AG04450 (cell line): ENCODE data around the gene SCFD2. TPM values are rescaled to one million over a fixed set of nuclear protein-coding genes. Genes with fewer than 3 reads are reported as not detected.
"Not testable (repeated sequence)": the region's sequence is repeated elsewhere in the genome, so short reads cannot be mapped to it uniquely, and the experiment has no call there.

Source experiments
- CTCF ChIA-PET: fragments of 300-600, 350-600 bp; formaldehyde crosslinking; extraction: SDS; loops from one replicate; lab custom pipeline; 2022; ENCODE audit warnings: antibody characterized with exemption, inconsistent platforms; lab: Charles Lee
- POLR2A ChIA-PET: fragments of 350-600 bp; formaldehyde crosslinking; extraction: SDS; loops from one replicate; lab custom pipeline; 2021; ENCODE audit warnings: antibody characterized with exemption, inconsistent platforms; lab: Yijun Ruan, JAX
- DNase-seq: peaks from one replicate; pipeline ENCODE4 v3.0.0-alpha.2; 2011; ENCODE audit warnings: low read depth, low spot score
- H3K27ac ChIP-seq: one replicate; pipeline ENCODE4 v1.5.1; 2012; ENCODE audit warnings: low read depth, low read length, control low read depth
- H3K27me3 ChIP-seq: one replicate; pipeline ENCODE4 v1.6.0; 2012; ENCODE audit warnings: low read length; ENCODE audit not compliant: control insufficient read depth, insufficient read depth
- H3K4me3 ChIP-seq: 2 replicates; pipeline ENCODE4 v1.5.1; 2011; ENCODE audit warnings: mild to moderate bottlenecking, low read depth, low read length, control low read depth
- H3K9me3 ChIP-seq: 2 replicates; pipeline ENCODE4 v1.5.1; 2012; ENCODE audit warnings: low read length; ENCODE audit not compliant: control insufficient read depth, insufficient read depth
- CTCF ChIP-seq: IDR thresholded peaks from 2 replicates; pipeline ENCODE4 v1.5.1; 2011; ENCODE audit warnings: low read depth, low read length, control low read depth, inconsistent platforms
- polyA plus RNA-seq: library from polyadenylated mRNA; depleted of rRNA; stranded (reverse); fragments of >200 nt; gene quantifications from 2 replicates; pipeline ENCODE4 v1.2.3, GENCODE V29; 2011

The SCFD2 gene
- polyA plus RNA-seq, 1 experiment = 16.4 TPM

- no peak overlapping the region for H3K4me3 ChIP-seq
- no peaks in the 10 kb centered on the region; the same call in 1 of the 2 replicates for H3K9me3 ChIP-seq
- no peak overlapping the region for H3K27ac ChIP-seq
- DNase-seq = no peak
- H3K27me3 ChIP-seq = no peaks in the 10 kb centered on the region
- no peak for TF ChIP-seq CTCF
- CTCF ChIA-PET = no interaction called here
- POLR2A ChIA-PET = no interaction called here
These were observed 224.6 kb downstream of the SCFD2 start for GRCh38 chr4:53141308-53141707.

- H3K9me3 ChIP-seq, H3K27ac ChIP-seq, H3K4me3 ChIP-seq, CTCF ChIA-PET, POLR2A ChIA-PET, DNase-seq, H3K27me3 ChIP-seq: not testable (repeated sequence)
These were observed 226.6 kb downstream of the SCFD2 start for GRCh38 chr4:53139256-53139655.

GRCh38 chr4:53137468-53137867, 228.4 kb downstream of the SCFD2 start:
- Histone ChIP-seq H3K27ac (no peak overlapping the region), H3K4me3 (no peak overlapping the region), H3K27me3 (no peaks in the 10 kb centered on the region), H3K9me3 (no peaks in the 10 kb centered on the region; the same call in 1 of the 2 replicates)
- ChIA-PET CTCF (no interaction called here), POLR2A (no interaction called here)
- DNase-seq = no peak
- TF ChIP-seq CTCF = no peak

GRCh38 chr4:53136954-53137353, 228.9 kb downstream of the SCFD2 start:
- ChIA-PET CTCF (no interaction called here), POLR2A (no interaction called here)
- H3K4me3 ChIP-seq = no peak overlapping the region
- TF ChIP-seq CTCF = no peak
- no peaks in the 10 kb centered on the region; the same call in 1 of the 2 replicates for H3K9me3 ChIP-seq
- H3K27me3 ChIP-seq = no peaks in the 10 kb centered on the region
- no peak for DNase-seq
- no peak overlapping the region for H3K27ac ChIP-seq

GRCh38 chr4:53132132-53132891, 233.5 kb downstream of the SCFD2 start:
- H3K27ac ChIP-seq = no peak overlapping the region
- POLR2A ChIA-PET = no interaction called here
- CTCF ChIA-PET = no interaction called here
- H3K4me3 ChIP-seq = no peak overlapping the region
- no peak for DNase-seq
- no peak for TF ChIP-seq CTCF
- no peaks in the 10 kb centered on the region for H3K27me3 ChIP-seq
- no peaks in the 10 kb centered on the region for H3K9me3 ChIP-seq
